RPMI7951 (cell line): ENCODE data around the gene PAQR4. TPM values are rescaled to one million over a fixed set of nuclear protein-coding genes. Genes with fewer than 3 reads are reported as not detected.

ENCODE experiments used
- DNase-seq: peaks from one replicate; pipeline ENCODE4 v3.0.0-alpha.2; 2012; ENCODE audit warnings: low read depth
- total RNA-seq: library from RNA; depleted of rRNA; stranded (reverse); fragments of >200 nt; shearing (Covaris generic); gene quantifications from 2 replicates; pipeline ENCODE4 v1.2.3, GENCODE V29; 2014

Gene PAQR4
- total RNA-seq, 1 experiment from 2014 or later: 9.5 TPM

- peak; percentile 81 for DNase-seq
Measured at GRCh38 chr16:2980227-2981176, 11.4 kb downstream of the PAQR4 start, which contains the start of gene PKMYT1. PKMYT1 (minus strand) TSS chr16:2980446; CDS start chr16:2979657, 789 bp downstream.

GRCh38 chr16:2981177-2981898, 12.2 kb downstream of the PAQR4 start:
- no peak for DNase-seq

GRCh38 chr16:2981899-2982250, 12.7 kb downstream of the PAQR4 start:
- no peak for DNase-seq

- no peak for DNase-seq
Measured at GRCh38 chr16:2982402-2982801, 13.3 kb downstream of the PAQR4 start.

- DNase-seq: peak; percentile 76
Measured at GRCh38 chr16:2983706-2984136, 14.6 kb downstream of the PAQR4 start.

GRCh38 chr16:2985462-2985861, 16.3 kb downstream of the PAQR4 start:
- no peak for DNase-seq

GRCh38 chr16:2985893-2986355, 16.8 kb downstream of the PAQR4 start:
- DNase-seq: no peak

GRCh38 chr16:2986623-2987188, 17.6 kb downstream of the PAQR4 start:
- DNase-seq: no peak

- DNase-seq: no peak
Measured at GRCh38 chr16:2987286-2987685, 18.1 kb downstream of the PAQR4 start.

GRCh38 chr16:2987833-2988232, 18.7 kb downstream of the PAQR4 start:
- no peak for DNase-seq

- no peak for DNase-seq
Measured at GRCh38 chr16:2988590-2989099, 19.5 kb downstream of the PAQR4 start.

GRCh38 chr16:2990891-2991290, 21.7 kb downstream of the PAQR4 start:
- DNase-seq: no peak

- no peak for DNase-seq
Measured at GRCh38 chr16:2991566-2992261, 22.6 kb downstream of the PAQR4 start.

- DNase-seq: no peak
Measured at GRCh38 chr16:2992383-2993081, 23.4 kb downstream of the PAQR4 start.

- DNase-seq: no peak
Measured at GRCh38 chr16:2996298-2996697, 27.1 kb downstream of the PAQR4 start.

- no peak for DNase-seq
Measured at GRCh38 chr16:2999929-3000328, 30.8 kb downstream of the PAQR4 start.

GRCh38 chr16:3000540-3000939, 31.4 kb downstream of the PAQR4 start:
- DNase-seq: no peak

- no peak for DNase-seq
Measured at GRCh38 chr16:3001316-3001715, 32.2 kb downstream of the PAQR4 start.

GRCh38 chr16:3003582-3004270, 34.6 kb downstream of the PAQR4 start:
- peak; percentile 97 for DNase-seq

GRCh38 chr16:3004319-3004718, 35.2 kb downstream of the PAQR4 start:
- no peak for DNase-seq
